B cell (primary cell): Measurements from ENCODE around the gene COL5A1. TPM values are rescaled to one million over a fixed set of nuclear protein-coding genes. Genes with fewer than 3 reads are reported as not detected.

Experiments
- ATAC-seq: fragments of 200-7000 bp; cut with Tn5 transposase; one replicate; pipeline ENCODE4 v1.10.0; 2021; ENCODE audit warnings: low read depth, mild to moderate bottlenecking, moderate number of reproducible peaks, moderate library complexity
- CTCF ChIA-PET: fragments of 350-600 bp; sonication (Branson Sonifier 250); formaldehyde crosslinking; loops from one replicate; lab custom pipeline; 2021; ENCODE audit warnings: antibody characterized with exemption, inconsistent platforms; lab: Charles Lee
- POLR2A ChIA-PET: fragments of 350-600 bp; sonication (Branson Sonifier 250); formaldehyde crosslinking; loops from one replicate; lab custom pipeline; 2021; ENCODE audit warnings: antibody characterized with exemption; lab: Charles Lee
- DNase-seq: peaks from one replicate; pipeline ENCODE4 v3.0.0; 2013
- H2AFZ ChIP-seq: 2 replicates; pipeline ENCODE4 v1.6.1; 2012; ENCODE audit warnings: mild to moderate bottlenecking, low read depth, low read length; ENCODE audit not compliant: insufficient read depth, poor library complexity, severe bottlenecking
- H3K27ac ChIP-seq, 2 donors: 1 replicate in 1 of 2; 2 replicates in 1 of 2; pipeline ENCODE4 v1.5.1; 2012 to 2013; ENCODE audit warnings: low read length in 2 of 2, mild to moderate bottlenecking in 2 of 2, moderate library complexity in 1 of 2
- H3K27me3 ChIP-seq, 4 experiments: fragments of 200-600 bp in 1 of 4; sonication (generic) in 1 of 4; replicated peaks in 1 of 4; 1 replicate in 2 of 4; 2 replicates in 2 of 4; pipeline versions ENCODE4 v1.6.1 to v1.7.0; 2013 to 2016; ENCODE audit warnings: low read length in 3 of 4, mild to moderate bottlenecking in 2 of 4, mixed read lengths in 1 of 4, moderate library complexity in 1 of 4; ENCODE audit not compliant: insufficient read depth in 4 of 4, control insufficient read depth in 3 of 4; ENCODE audit errors: control extremely low read depth in 1 of 4
- H3K36me3 ChIP-seq, 2 experiments: replicated peaks in 1 of 2; 1 replicate in 1 of 2; 2 replicates in 1 of 2; pipeline versions ENCODE4 v1.6.1 to v1.7.1; 2013; ENCODE audit warnings: low read length in 1 of 2; ENCODE audit not compliant: insufficient read depth in 2 of 2, control insufficient read depth in 1 of 2; ENCODE audit errors: control extremely low read depth in 1 of 2, extremely low read depth in 1 of 2
- H3K4me1 ChIP-seq, 2 donors: fragments of 200-600 bp in 1 of 2; sonication (generic) in 1 of 2; 1 replicate in 1 of 2; 2 replicates in 1 of 2; pipeline versions ENCODE4 v1.5.1 to v1.6.1; 2013 to 2017; ENCODE audit warnings: low read length in 2 of 2; ENCODE audit not compliant: control insufficient read depth in 2 of 2, insufficient read depth in 2 of 2
- H3K4me2 ChIP-seq: replicated peaks from 2 replicates; pipeline ENCODE3; 2012; ENCODE audit warnings: mild to moderate bottlenecking, low read depth, low read length; ENCODE audit not compliant: poor library complexity, severe bottlenecking
- H3K4me3 ChIP-seq, 5 experiments: fragments of 200-600 bp in 1 of 5; sonication (generic) in 1 of 5; 1 replicate in 3 of 5; 2 replicates in 2 of 5; pipeline versions ENCODE4 v1.5.1 to v1.7.0; 2011 to 2016; ENCODE audit warnings: low read length in 4 of 5, mild to moderate bottlenecking in 4 of 5, low read depth in 2 of 5, control low read depth in 1 of 5, moderate library complexity in 1 of 5; ENCODE audit not compliant: insufficient read depth in 1 of 5; ENCODE audit errors: control extremely low read depth in 1 of 5, extremely low read depth in 1 of 5
- H3K79me2 ChIP-seq: fragments of 200-600 bp; sonication (generic); one replicate; pipeline ENCODE4 v1.6.0; 2016; ENCODE audit warnings: low read length; ENCODE audit not compliant: control insufficient read depth, insufficient read depth
- H3K9ac ChIP-seq: fragments of 200-600 bp; sonication (generic); 2 replicates; pipeline ENCODE4 v1.6.1; 2017; ENCODE audit warnings: mild to moderate bottlenecking, low read length, moderate library complexity
- H3K9me3 ChIP-seq, 3 donors: one replicate each; pipeline versions ENCODE4 v1.6.1 to v1.7.1; 2013; ENCODE audit warnings: low read length in 2 of 3; ENCODE audit not compliant: control insufficient read depth in 2 of 3, insufficient read depth in 1 of 3; ENCODE audit errors: control extremely low read depth in 1 of 3
- H4K20me1 ChIP-seq: 2 replicates; pipeline ENCODE4 v1.6.0; 2012; ENCODE audit warnings: mild to moderate bottlenecking, low read length; ENCODE audit not compliant: insufficient read depth, control insufficient read depth, poor library complexity, severe bottlenecking
- H3K27ac Mint-ChIP-seq: one replicate; pipeline ENCODE4 v1.8.0; 2021; ENCODE audit warnings: mixed read lengths
- H3K27me3 Mint-ChIP-seq: one replicate; pipeline ENCODE4 v1.8.0; 2021; ENCODE audit warnings: mixed read lengths
- H3K4me1 Mint-ChIP-seq: one replicate; pipeline ENCODE4 v1.8.0; 2021; ENCODE audit warnings: mixed read lengths
- H3K4me3 Mint-ChIP-seq: one replicate; pipeline ENCODE4 v1.8.0; 2021; ENCODE audit warnings: mixed read lengths
- H3K9me3 Mint-ChIP-seq: one replicate; pipeline ENCODE4 v1.8.0; 2022; ENCODE audit warnings: mixed read lengths; ENCODE audit not compliant: insufficient read depth
- EZH2 ChIP-seq: IDR thresholded peaks from 2 replicates; pipeline ENCODE4 v1.6.1; 2012; ENCODE audit warnings: borderline replicate concordance, low read depth, mild to moderate bottlenecking, moderate library complexity, low read length; ENCODE audit not compliant: insufficient read depth, poor library complexity, severe bottlenecking
- WGBS: methylation state at CpG from one replicate; pipeline ENCODE4 v1.1.5; 2013; ENCODE audit warnings: missing lambda C conversion rate; ENCODE audit not compliant: insufficient coverage; 5-methylcytosine and 5-hydroxymethylcytosine counted together
- intact Hi-C: fragments of 100-400 bp; cut with micrococcal nuclease; formaldehyde crosslinking; loops from one replicate; pipeline ENCODE4 v1.10.0; 2022
- polyA plus RNA-seq: library from polyadenylated mRNA; depleted of rRNA; stranded (reverse); fragments of >200 nt; gene quantifications from 2 replicates; pipeline ENCODE4 v1.2.3, GENCODE V29; 2012
- total RNA-seq, 2 donors: library from RNA; stranded (reverse); fragments of 120-200 nt in 1 of 2; gene quantifications; 1 replicate in 1 of 2; 2 replicates in 1 of 2; pipeline versions ENCODE4 v1.2.3 to v1.2.4, GENCODE V29; 2013 to 2022
- TF ChIP-seq, protein P1 (sequence below): fragments of 200-600 bp; IDR thresholded peaks from one replicate; pipeline ENCODE4 v1.8.0; 2022; ENCODE audit warnings: antibody characterized with exemption, mild to moderate bottlenecking

The COL5A1 gene
- total and polyA plus RNA-seq, 2 donors (not counting 1 experiment from before 2014, with no cell fraction given): 0.06 TPM; not detected in 1

- Mint-ChIP-seq H3K4me3 (no peak overlapping the region), H3K9me3 (no peaks in the 10 kb centered on the region), H3K4me1 (no peaks in the 10 kb centered on the region), H3K27me3 (no peaks in the 10 kb centered on the region), H3K27ac (no peak overlapping the region)
- H2AFZ ChIP-seq: no peak overlapping the region
- intact Hi-C loops: no loop called here
- peaks cover 0 to 9% (median 3%) of the 10 kb centered on the region in 3 donors for H3K9me3 ChIP-seq
- no peaks in the 10 kb centered on the region for H3K36me3 ChIP-seq
- 96% methylated on average over 10 of the region's 11 CpGs for WGBS
- no peaks in the 10 kb centered on the region for H3K4me1 ChIP-seq
- no peaks in the 10 kb centered on the region for H4K20me1 ChIP-seq
- ChIA-PET CTCF (no interaction called here), POLR2A (no interaction called here)
- TF ChIP-seq, protein P1, sequence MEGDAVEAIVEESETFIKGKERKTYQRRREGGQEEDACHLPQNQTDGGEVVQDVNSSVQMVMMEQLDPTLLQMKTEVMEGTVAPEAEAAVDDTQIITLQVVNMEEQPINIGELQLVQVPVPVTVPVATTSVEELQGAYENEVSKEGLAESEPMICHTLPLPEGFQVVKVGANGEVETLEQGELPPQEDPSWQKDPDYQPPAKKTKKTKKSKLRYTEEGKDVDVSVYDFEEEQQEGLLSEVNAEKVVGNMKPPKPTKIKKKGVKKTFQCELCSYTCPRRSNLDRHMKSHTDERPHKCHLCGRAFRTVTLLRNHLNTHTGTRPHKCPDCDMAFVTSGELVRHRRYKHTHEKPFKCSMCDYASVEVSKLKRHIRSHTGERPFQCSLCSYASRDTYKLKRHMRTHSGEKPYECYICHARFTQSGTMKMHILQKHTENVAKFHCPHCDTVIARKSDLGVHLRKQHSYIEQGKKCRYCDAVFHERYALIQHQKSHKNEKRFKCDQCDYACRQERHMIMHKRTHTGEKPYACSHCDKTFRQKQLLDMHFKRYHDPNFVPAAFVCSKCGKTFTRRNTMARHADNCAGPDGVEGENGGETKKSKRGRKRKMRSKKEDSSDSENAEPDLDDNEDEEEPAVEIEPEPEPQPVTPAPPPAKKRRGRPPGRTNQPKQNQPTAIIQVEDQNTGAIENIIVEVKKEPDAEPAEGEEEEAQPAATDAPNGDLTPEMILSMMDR: no peak
- no peak for TF ChIP-seq EZH2
- H3K4me3 ChIP-seq: no peak overlapping the region
- H3K27ac ChIP-seq: no peak overlapping the region
- no peak for ATAC-seq
- H3K9ac ChIP-seq: no peak overlapping the region
- H3K27me3 ChIP-seq: no peaks in the 10 kb centered on the region
- DNase-seq: no peak
- no peak overlapping the region for H3K4me2 ChIP-seq
- H3K79me2 ChIP-seq: no peaks in the 10 kb centered on the region
Measured at GRCh38 chr9:134677743-134678142, 36.1 kb downstream of the COL5A1 start.

- no peaks in the 10 kb centered on the region for H3K4me1 ChIP-seq
- no peak overlapping the region for H3K27ac Mint-ChIP-seq
- H3K79me2 ChIP-seq: no peaks in the 10 kb centered on the region
- ChIA-PET POLR2A (no interaction called here), CTCF (no interaction called here)
- H3K4me3 Mint-ChIP-seq: no peak overlapping the region
- H3K4me3 ChIP-seq: no peak overlapping the region
- H3K9me3 ChIP-seq: peaks cover 0 to 9% (median 3%) of the 10 kb centered on the region in 3 donors
- no peak overlapping the region for H3K9ac ChIP-seq
- no peaks in the 10 kb centered on the region for H3K9me3 Mint-ChIP-seq
- H4K20me1 ChIP-seq: no peaks in the 10 kb centered on the region
- DNase-seq: no peak
- H3K4me1 Mint-ChIP-seq: no peaks in the 10 kb centered on the region
- no peaks in the 10 kb centered on the region for H3K27me3 Mint-ChIP-seq
- H3K27ac ChIP-seq: no peak overlapping the region
- H3K4me2 ChIP-seq: no peak overlapping the region
- no peak overlapping the region for H2AFZ ChIP-seq
- H3K27me3 ChIP-seq: no peaks in the 10 kb centered on the region
- ATAC-seq: no peak
- no peaks in the 10 kb centered on the region for H3K36me3 ChIP-seq
- intact Hi-C loops: no loop called here
- TF ChIP-seq, protein P1: no peak
- TF ChIP-seq EZH2: no peak
- 72% methylated on average over 7 of the region's 8 CpGs for WGBS
Measured at GRCh38 chr9:134678206-134678605, 36.6 kb downstream of the COL5A1 start.
